Astrocyte of the spinal cord (primary cell): ENCODE results near the gene KMT2B.

ENCODE experiments used
- DNase-seq: peaks from one replicate; pipeline ENCODE4 v3.0.0; 2011; ENCODE audit warnings: low read depth, low spot score
- H3K4me3 ChIP-seq: 2 replicates; pipeline ENCODE4 v1.5.1; 2011; ENCODE audit warnings: low read depth, mild to moderate bottlenecking, low read length, moderate library complexity
- CTCF ChIP-seq: IDR thresholded peaks from 2 replicates; pipeline ENCODE4 v1.5.1; 2012; ENCODE audit warnings: low read depth, mild to moderate bottlenecking, low read length, inconsistent platforms
- in situ Hi-C: cut with HindIII; loops from 2 replicates; pipeline ENCODE4 v1.10.0; 2017; ENCODE audit warnings: low sequenced_read_pairs

KMT2B gene

GRCh38 chr19:35775298-35776101 is 57.7 kb downstream of the KMT2B start, which contains the start of gene ARHGAP33:
ARHGAP33 (plus strand) TSS chr19:35775564; CDS start chr19:35775659, 95 bp downstream.
- peak; percentile 96 for DNase-seq
- TF ChIP-seq CTCF: no peak
- H3K4me3 ChIP-seq: peak within 1 kb of the TSS; percentile 70
- in situ Hi-C loops: no loop called here

GRCh38 chr19:35776102-35776788 is 58.4 kb downstream of the KMT2B start:
- H3K4me3 ChIP-seq: peak overlapping the region; percentile 70
- no peak for DNase-seq
- in situ Hi-C loops: no loop called here
- TF ChIP-seq CTCF: no peak

- no peak overlapping the region for H3K4me3 ChIP-seq
- in situ Hi-C loops: no loop called here
- no peak for TF ChIP-seq CTCF
- DNase-seq: no peak
Observed at GRCh38 chr19:35777086-35777841, 59.5 kb downstream of the KMT2B start.

GRCh38 chr19:35777961-35778360 is 60.2 kb downstream of the KMT2B start:
- in situ Hi-C loops: no loop called here
- H3K4me3 ChIP-seq: no peak overlapping the region
- TF ChIP-seq CTCF: no peak
- no peak for DNase-seq

- no peak for TF ChIP-seq CTCF
- H3K4me3 ChIP-seq: no peak overlapping the region
- no peak for DNase-seq
- in situ Hi-C loops: no loop called here
Observed at GRCh38 chr19:35779033-35779432, 61.2 kb downstream of the KMT2B start.

GRCh38 chr19:35780058-35780457 is 62.3 kb downstream of the KMT2B start:
- no peak overlapping the region for H3K4me3 ChIP-seq
- in situ Hi-C loops: no loop called here
- TF ChIP-seq CTCF: no peak
- no peak for DNase-seq
